Lower leg skin (tissue), 4 donors: Measurements from ENCODE around the gene RIPK4. TPM values are rescaled to one million over a fixed set of nuclear protein-coding genes. Genes with fewer than 3 reads are reported as not detected.

Experiments used
- DNase-seq, 2 donors: peaks; one replicate each; pipeline ENCODE4 v3.0.0-alpha.2; 2019; ENCODE audit warnings: low spot score in 2 of 2
- H3K4me3 ChIP-seq: fragments of 200-600 bp; sonication (generic); 2 replicates; pipeline ENCODE4 v1.5.1; 2017; ENCODE audit warnings: mild to moderate bottlenecking, low read depth; ENCODE audit not compliant: poor library complexity, severe bottlenecking
- CTCF ChIP-seq, 3 donors: fragments of 450-650 bp; IDR thresholded peaks; one replicate each; pipeline ENCODE4 v1.5.1; 2016; ENCODE audit warnings: antibody characterized with exemption in 3 of 3, mild to moderate bottlenecking in 3 of 3, moderate library complexity in 2 of 3
- POLR2A ChIP-seq, 2 donors: fragments of 450-650 bp; IDR thresholded peaks; one replicate each; pipeline ENCODE4 v1.6.1; 2016 to 2017; ENCODE audit warnings: antibody characterized with exemption in 2 of 2, mild to moderate bottlenecking in 1 of 2, moderate library complexity in 1 of 2
- WGBS, 2 donors: methylation state at CpG; one replicate each; pipeline ENCODE4 v1.1.5; 2018; 5-methylcytosine and 5-hydroxymethylcytosine counted together
- intact Hi-C: fragments of 100-400 bp; cut with DNase I; formaldehyde crosslinking; loops from one replicate; pipeline ENCODE4 v1.15.0; 2023; ENCODE audit warnings: low total_unique reads
- total RNA-seq, 4 donors: library from RNA; depleted of rRNA; stranded (reverse); fragments of >200 nt; gene quantifications; one replicate each; pipeline ENCODE4 v1.1.0, GENCODE V29; 2016

The RIPK4 gene
- total RNA-seq, 4 donors from 2014 or later, result 61.0 to 88.1 (median 68.2) TPM

GRCh38 chr21:41805038-41805437 is 38.2 kb upstream of the RIPK4 start:
- WGBS, 2 donors, result 83 to 84% methylated on average over 10 of the region's 10 CpGs
- intact Hi-C loops, result no loop called here
- no peak for TF ChIP-seq CTCF (IDR thresholded peaks at IDR 0.05)
- TF ChIP-seq POLR2A (IDR thresholded peaks at IDR 0.05), result no peak
- no peak overlapping the region for H3K4me3 ChIP-seq
- peak in 1 of 2 donors; percentile 63 for DNase-seq

- intact Hi-C loops, result no loop called here
- WGBS, 2 donors, result 94 to 100% methylated on average over 10 of the region's 10 CpGs
- no peak overlapping the region for H3K4me3 ChIP-seq
- peak in 1 of 2 donors; percentile 62 for DNase-seq
- TF ChIP-seq CTCF (IDR thresholded peaks at IDR 0.05), result no peak
- no peak for TF ChIP-seq POLR2A (IDR thresholded peaks at IDR 0.05)
Observed at GRCh38 chr21:41804381-41804780, 37.5 kb upstream of the RIPK4 start.

GRCh38 chr21:41803316-41803715 is 36.5 kb upstream of the RIPK4 start:
- intact Hi-C loops, result no loop called here
- WGBS, 2 donors, result 72 to 77% methylated on average over 13 of the region's 13 CpGs
- no peak for TF ChIP-seq POLR2A (IDR thresholded peaks at IDR 0.05)
- TF ChIP-seq CTCF (IDR thresholded peaks at IDR 0.05), result no peak
- peak in 1 of 2 donors; percentile 79 for DNase-seq
- H3K4me3 ChIP-seq, result no peak overlapping the region

- WGBS, 2 donors, result 40 to 56% methylated on average over 19 of the region's 19 CpGs
- TF ChIP-seq CTCF (IDR thresholded peaks at IDR 0.05) (no peak), POLR2A (IDR thresholded peaks at IDR 0.05) (no peak)
- intact Hi-C loops, result no loop called here
- H3K4me3 ChIP-seq, result no peak overlapping the region
- peak; percentile 54 to 93 for DNase-seq
Observed at GRCh38 chr21:41802684-41803083, 35.8 kb upstream of the RIPK4 start.

GRCh38 chr21:41802198-41802584 is 35.3 kb upstream of the RIPK4 start:
- no peak for TF ChIP-seq POLR2A (IDR thresholded peaks at IDR 0.05)
- no peak for TF ChIP-seq CTCF (IDR thresholded peaks at IDR 0.05)
- intact Hi-C loops, result no loop called here
- no peak overlapping the region for H3K4me3 ChIP-seq
- whole genome bisulfite sequencing, 2 donors, result 80 to 88% methylated on average over 5 of the region's 5 CpGs
- DNase-seq, result peak in 1 of 2 donors; percentile 60
